Uterus (tissue), 4 donors: ENCODE results near the gene NKX3-2. TPM values are rescaled to one million over a fixed set of nuclear protein-coding genes. Genes with fewer than 3 reads are reported as not detected.

Experiments used
- DNase-seq, 2 donors: peaks; one replicate each; pipeline ENCODE4 v3.0.0-alpha.2; 2019 to 2020
- H3K27ac ChIP-seq, 2 donors: fragments of 200-600 bp; sonication (generic); 1 replicate in 1 of 2; 2 replicates in 1 of 2; pipeline ENCODE4 v1.5.1; 2016 to 2018
- H3K27me3 ChIP-seq, 2 donors: fragments of 200-600 bp; sonication (generic); one replicate each; pipeline ENCODE4 v1.5.1; 2018 to 2019; ENCODE audit warnings: control low read depth in 1 of 2
- H3K36me3 ChIP-seq, 2 donors: fragments of 200-600 bp; sonication (generic); one replicate each; pipeline ENCODE4 v1.5.1; 2019; ENCODE audit warnings: control low read depth in 1 of 2
- H3K4me1 ChIP-seq, 2 donors: fragments of 200-600 bp; sonication (generic); one replicate each; pipeline ENCODE4 v1.5.1; 2018 to 2019; ENCODE audit warnings: control low read depth in 1 of 2
- H3K4me3 ChIP-seq, 2 donors: fragments of 200-600 bp; sonication (generic); 1 replicate in 1 of 2; 2 replicates in 1 of 2; pipeline ENCODE4 v1.5.1; 2018 to 2019; ENCODE audit warnings: mild to moderate bottlenecking in 1 of 2
- H3K9me3 ChIP-seq, 2 donors: fragments of 200-600 bp; sonication (generic); one replicate each; pipeline ENCODE4 v1.5.1; 2019; ENCODE audit warnings: control low read depth in 1 of 2
- POLR2A ChIP-seq, 2 donors: fragments of 450-650 bp; IDR thresholded peaks; one replicate each; pipeline ENCODE4 v1.6.1; 2016; ENCODE audit warnings: antibody characterized with exemption in 2 of 2, mild to moderate bottlenecking in 1 of 2, moderate library complexity in 1 of 2
- intact Hi-C: fragments of 100-400 bp; cut with DNase I; formaldehyde crosslinking; loops from one replicate; pipeline ENCODE4 v1.15.1; 2023; ENCODE audit warnings: low total_unique reads
- total RNA-seq, 4 donors: library from RNA; depleted of rRNA in 3 of 4; stranded (reverse); fragments of >200 nt in 3 of 4; gene quantifications; one replicate each; pipeline versions ENCODE4 v1.1.0 to v1.2.4, GENCODE V29; 2014 to 2023
- TF ChIP-seq, protein P1 (sequence below), 4 experiments: fragments of 200-600 bp in 2 of 4; fragments of 450-650 bp in 2 of 4; sonication (generic) in 2 of 4; IDR thresholded peaks; one replicate each; pipeline ENCODE4 v1.5.1; 2016 to 2019; ENCODE audit warnings: antibody characterized with exemption in 4 of 4, mild to moderate bottlenecking in 2 of 4, moderate library complexity in 1 of 4
- donor health status: DM: yes; HTN: yes; CAD: no.

The NKX3-2 gene
- total RNA-seq, 4 donors from 2014 or later: 0.62 to 1.2 TPM; not detected in 2

DNA sequence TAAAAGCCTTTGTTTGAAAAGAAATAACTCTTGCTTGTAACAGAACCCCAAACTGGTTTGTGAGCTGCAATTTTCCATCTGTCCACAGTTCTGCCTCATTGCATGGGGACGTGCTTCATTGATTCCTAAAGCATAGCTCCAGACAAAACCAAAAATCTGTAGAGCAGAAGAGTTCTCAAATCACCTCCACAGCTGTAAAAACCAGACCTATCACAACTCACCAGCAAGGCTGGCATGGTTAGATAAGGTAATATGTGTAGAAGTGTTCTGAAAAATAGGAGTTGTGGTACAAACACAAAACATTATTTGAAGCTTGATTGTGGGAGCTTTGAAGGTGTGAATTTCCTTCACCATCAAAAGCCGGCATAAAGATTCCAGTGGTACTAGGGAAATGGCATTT is 47.7 kb downstream of the NKX3-2 start:
- no peaks in the 10 kb centered on the region for H3K9me3 ChIP-seq
- TF ChIP-seq, protein P1, sequence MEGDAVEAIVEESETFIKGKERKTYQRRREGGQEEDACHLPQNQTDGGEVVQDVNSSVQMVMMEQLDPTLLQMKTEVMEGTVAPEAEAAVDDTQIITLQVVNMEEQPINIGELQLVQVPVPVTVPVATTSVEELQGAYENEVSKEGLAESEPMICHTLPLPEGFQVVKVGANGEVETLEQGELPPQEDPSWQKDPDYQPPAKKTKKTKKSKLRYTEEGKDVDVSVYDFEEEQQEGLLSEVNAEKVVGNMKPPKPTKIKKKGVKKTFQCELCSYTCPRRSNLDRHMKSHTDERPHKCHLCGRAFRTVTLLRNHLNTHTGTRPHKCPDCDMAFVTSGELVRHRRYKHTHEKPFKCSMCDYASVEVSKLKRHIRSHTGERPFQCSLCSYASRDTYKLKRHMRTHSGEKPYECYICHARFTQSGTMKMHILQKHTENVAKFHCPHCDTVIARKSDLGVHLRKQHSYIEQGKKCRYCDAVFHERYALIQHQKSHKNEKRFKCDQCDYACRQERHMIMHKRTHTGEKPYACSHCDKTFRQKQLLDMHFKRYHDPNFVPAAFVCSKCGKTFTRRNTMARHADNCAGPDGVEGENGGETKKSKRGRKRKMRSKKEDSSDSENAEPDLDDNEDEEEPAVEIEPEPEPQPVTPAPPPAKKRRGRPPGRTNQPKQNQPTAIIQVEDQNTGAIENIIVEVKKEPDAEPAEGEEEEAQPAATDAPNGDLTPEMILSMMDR (IDR thresholded peaks at IDR 0.05): no peak
- no peak for TF ChIP-seq POLR2A (IDR thresholded peaks at IDR 0.05)
- H3K36me3 ChIP-seq: no peaks in the 10 kb centered on the region
- H3K27me3 ChIP-seq: peaks cover 0 to 10% of the 10 kb centered on the region in 2 donors
- H3K27ac ChIP-seq: no peak overlapping the region
- DNase-seq: no peak
- intact Hi-C loops: no loop called here
- no peak overlapping the region for H3K4me3 ChIP-seq
- H3K4me1 ChIP-seq: no peaks in the 10 kb centered on the region

DNA sequence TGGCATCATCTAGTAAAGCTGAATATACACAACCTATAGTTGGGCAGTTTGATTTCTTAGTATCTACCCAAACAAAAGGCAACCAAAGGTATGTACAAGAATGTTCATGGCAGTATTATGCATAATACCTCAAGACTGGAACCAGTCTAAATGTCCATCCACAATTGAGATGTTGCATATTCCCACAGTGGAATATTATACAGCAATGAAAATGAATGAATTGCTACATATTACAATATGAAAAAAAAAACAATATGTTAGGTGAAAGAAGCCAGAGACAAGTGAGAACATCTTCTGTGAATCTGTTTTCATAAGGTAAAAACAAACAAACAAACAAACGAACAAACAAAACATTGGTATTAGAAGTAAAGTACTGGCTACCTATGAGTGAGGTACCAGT is 48.6 kb downstream of the NKX3-2 start:
- Histone ChIP-seq H3K4me1 (no peaks in the 10 kb centered on the region), H3K9me3 (no peaks in the 10 kb centered on the region), H3K27me3 (peaks cover 0 to 10% of the 10 kb centered on the region in 2 donors), H3K4me3 (no peak overlapping the region), H3K27ac (no peak overlapping the region), H3K36me3 (no peaks in the 10 kb centered on the region)
- intact Hi-C loops: no loop called here
- DNase-seq: no peak
- TF ChIP-seq, protein P1 (IDR thresholded peaks at IDR 0.05): no peak
- no peak for TF ChIP-seq POLR2A (IDR thresholded peaks at IDR 0.05)

DNA sequence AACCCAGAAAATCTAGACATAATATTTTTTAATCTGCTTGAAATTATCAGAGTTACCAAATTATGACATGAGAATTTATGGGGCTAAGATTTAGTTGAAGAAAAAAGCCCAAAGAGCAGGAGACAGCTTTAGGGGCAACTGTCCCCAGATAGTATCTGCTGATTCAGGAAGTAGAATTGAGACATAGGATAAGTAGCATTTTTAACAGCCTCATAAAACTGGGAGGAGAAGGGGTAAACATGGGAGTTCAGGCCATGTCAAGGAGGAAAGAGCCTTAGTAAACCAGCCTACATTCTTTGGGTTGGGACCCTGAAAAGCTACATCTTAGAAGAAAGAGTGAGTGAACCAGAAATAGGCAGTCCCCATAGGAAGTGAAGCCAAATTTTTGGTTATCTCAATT is 50.5 kb downstream of the NKX3-2 start:
- Histone ChIP-seq H3K27me3 (peaks cover 0 to 4% of the 10 kb centered on the region in 2 donors), H3K27ac (no peak overlapping the region), H3K4me1 (no peaks in the 10 kb centered on the region), H3K9me3 (no peaks in the 10 kb centered on the region), H3K4me3 (no peak overlapping the region), H3K36me3 (no peaks in the 10 kb centered on the region)
- DNase-seq: no peak
- intact Hi-C loops: no loop called here
- TF ChIP-seq, protein P1 (IDR thresholded peaks at IDR 0.05): no peak
- no peak for TF ChIP-seq POLR2A (IDR thresholded peaks at IDR 0.05)

DNA sequence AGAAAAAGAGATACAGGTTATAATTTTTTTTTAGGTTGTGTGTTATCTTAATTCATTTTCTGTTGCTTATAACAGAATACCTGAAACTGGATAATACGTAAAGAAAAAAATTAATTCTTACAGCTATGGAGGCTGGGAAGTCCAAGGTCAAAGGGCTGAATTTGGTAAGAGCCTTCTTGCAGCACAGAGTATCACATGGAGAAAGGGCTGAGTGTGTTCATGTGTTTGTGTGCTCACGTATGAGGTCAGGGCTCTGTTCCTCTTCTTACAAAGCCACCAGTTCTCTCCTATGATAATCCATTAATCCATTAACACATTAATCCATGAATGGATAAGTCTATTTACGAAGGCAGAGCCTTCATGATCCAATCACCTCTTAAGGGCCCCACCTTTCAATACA is 51.6 kb downstream of the NKX3-2 start:
- TF ChIP-seq, protein P1 (IDR thresholded peaks at IDR 0.05): no peak
- no peak for TF ChIP-seq POLR2A (IDR thresholded peaks at IDR 0.05)
- no peak overlapping the region for H3K27ac ChIP-seq
- intact Hi-C loops: no loop called here
- H3K4me3 ChIP-seq: no peak overlapping the region
- no peak for DNase-seq
- H3K36me3 ChIP-seq: no peaks in the 10 kb centered on the region
- no peaks in the 10 kb centered on the region for H3K9me3 ChIP-seq
- peaks cover 0 to 4% of the 10 kb centered on the region in 2 donors for H3K27me3 ChIP-seq
- H3K4me1 ChIP-seq: no peaks in the 10 kb centered on the region

Other genes starting within 250 kb of the NKX3-2 start
- 10 to 100 TPM in 3 of 4 donors, 1 to 10 TPM in 1; 9.7 to 32.6 (median 21.2) TPM for gene RAB28, start 60.2 kb downstream of the NKX3-2 start, total RNA-seq
- 10 to 100 TPM; 17.9 to 64.8 (median 50.5) TPM for gene BOD1L1, start 83.2 kb upstream of the NKX3-2 start, total RNA-seq